Activated naive CD4-positive, alpha-beta T cell treated with anti-CD3 and anti-CD28 coated beads, Interleukin-2, amount 10 ng/mL, durations not matched to agents 7 days and 5 days (primary cell): ENCODE data around the gene CTSH.
A peak's percentile ranks its signal among the peaks of the same experiment; 100 is the strongest.
"Not testable (repeated sequence)": the region's sequence is repeated elsewhere in the genome, so short reads cannot be mapped to it uniquely, and the experiment has no call there.

Experiments
- CTCF ChIA-PET: fragments of 350-600 bp; sonication (Branson Sonifier 250); formaldehyde crosslinking; loops from one replicate; lab custom pipeline; 2021; ENCODE audit warnings: antibody characterized with exemption; lab: Charles Lee
- DNase-seq: peaks from one replicate; pipeline ENCODE4 v3.0.0-alpha.2; 2020
- H3K27ac Mint-ChIP-seq: one replicate; pipeline ENCODE4 v1.8.0; 2021; ENCODE audit warnings: mild to moderate bottlenecking, moderate library complexity, mixed read lengths
- H3K27me3 Mint-ChIP-seq: one replicate; pipeline ENCODE4 v1.8.0; 2021; ENCODE audit warnings: mild to moderate bottlenecking, mixed read lengths
- H3K36me3 Mint-ChIP-seq: one replicate; pipeline ENCODE4 v1.8.0; 2021; ENCODE audit warnings: mixed read lengths
- H3K4me1 Mint-ChIP-seq: one replicate; pipeline ENCODE4 v1.8.0; 2021; ENCODE audit warnings: mixed read lengths
- H3K4me3 Mint-ChIP-seq: one replicate; pipeline ENCODE4 v1.8.0; 2021; ENCODE audit warnings: mild to moderate bottlenecking, moderate library complexity, mixed read lengths
- H3K9me3 Mint-ChIP-seq: one replicate; pipeline ENCODE4 v1.8.0; 2021; ENCODE audit warnings: mixed read lengths

The CTSH gene

DNA sequence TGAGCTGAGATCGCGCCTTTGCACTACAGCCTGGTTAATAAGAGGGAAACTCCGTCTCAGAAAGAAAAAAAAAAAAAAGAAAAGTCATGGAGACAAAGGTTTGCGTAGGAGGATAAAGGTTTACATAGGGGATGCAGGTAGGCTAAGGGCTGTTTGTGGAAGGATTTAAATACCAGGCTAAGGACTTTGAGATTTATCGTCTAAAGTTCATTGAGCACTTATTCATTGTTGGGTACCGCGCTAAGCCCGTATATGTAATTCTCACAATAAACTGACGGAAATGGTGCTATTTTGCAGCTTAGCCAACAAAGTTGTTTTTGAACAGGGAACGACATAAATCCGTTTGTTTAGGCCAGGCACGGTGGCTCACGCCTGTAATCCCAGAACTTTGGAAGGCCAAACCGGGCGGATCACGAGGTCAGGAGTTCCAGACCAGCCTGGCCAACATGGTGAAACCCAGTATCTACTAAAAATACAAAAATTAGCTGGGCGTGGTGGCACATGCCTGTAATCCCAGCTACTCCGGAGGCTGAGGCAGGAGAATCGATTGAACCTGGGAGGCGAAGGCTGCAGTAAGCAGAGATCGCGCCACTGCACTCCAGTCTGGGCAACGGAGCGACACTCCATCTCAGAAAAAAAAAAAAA, 73.2 kb downstream of the CTSH start:
- Mint-ChIP-seq H3K27me3 (peaks cover 11% of the 10 kb centered on the region), H3K4me1 (peaks cover 34% of the 10 kb centered on the region), H3K36me3 (peaks cover 11% of the 10 kb centered on the region), H3K4me3 (peak overlapping the region; percentile 71), H3K27ac (peak overlapping the region; percentile 86)
- DNase-seq, H3K9me3 Mint-ChIP-seq: not testable (repeated sequence)
- CTCF ChIA-PET = interaction anchor here (1.1 to 1.2 kb wide), 2 partner anchors 11 to 12 kb away, joined by 3 to 8 read pairs; no protein-coding TSS in a partner anchor
